Measurements from ENCODE around the gene OSBPL3.

DNA sequence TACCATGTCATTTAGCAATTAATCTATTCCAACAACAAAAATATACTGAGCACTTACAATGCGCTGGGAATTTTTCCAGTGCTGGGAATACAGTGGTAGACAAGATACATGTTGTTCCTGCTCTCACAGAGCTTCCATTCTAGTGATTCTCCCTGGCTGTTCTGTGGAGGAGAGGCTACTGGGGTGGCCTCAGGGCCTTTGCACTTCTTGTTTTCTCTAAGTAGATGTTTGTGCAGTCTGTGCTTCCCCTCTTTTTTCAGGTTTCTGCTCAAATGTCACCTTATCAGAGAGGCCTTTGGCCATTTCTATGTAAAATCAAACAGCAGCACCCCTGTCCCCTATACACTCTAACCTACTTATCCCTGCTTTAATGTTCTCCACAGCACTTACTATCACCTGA is 24.7 kb downstream of the OSBPL3 start:
- no peak for TF ChIP-seq EZH2 (IDR thresholded peaks at IDR 0.05)
- TF ChIP-seq POLR2AphosphoS5 (IDR thresholded peaks at IDR 0.05; ENCODE audit: borderline replicate concordance, low read depth, low read length), result no peak
- TF ChIP-seq FOXP2 (optimal IDR thresholded peaks at IDR 0.05; ENCODE audit: control extremely low read depth, extremely low read length, insufficient read depth), result no peak
